ENCODE measurements around the gene USP25. TPM values are rescaled to one million over a fixed set of nuclear protein-coding genes. Genes with fewer than 3 reads are reported as not detected.
"Not testable (repeated sequence)": the region's sequence is repeated elsewhere in the genome, so short reads cannot be mapped to it uniquely, and the experiment has no call there.

The USP25 gene
- total and polyA plus RNA-seq, 2 experiments from 2014 or later, result 23.5 to 39.0 TPM

DNA sequence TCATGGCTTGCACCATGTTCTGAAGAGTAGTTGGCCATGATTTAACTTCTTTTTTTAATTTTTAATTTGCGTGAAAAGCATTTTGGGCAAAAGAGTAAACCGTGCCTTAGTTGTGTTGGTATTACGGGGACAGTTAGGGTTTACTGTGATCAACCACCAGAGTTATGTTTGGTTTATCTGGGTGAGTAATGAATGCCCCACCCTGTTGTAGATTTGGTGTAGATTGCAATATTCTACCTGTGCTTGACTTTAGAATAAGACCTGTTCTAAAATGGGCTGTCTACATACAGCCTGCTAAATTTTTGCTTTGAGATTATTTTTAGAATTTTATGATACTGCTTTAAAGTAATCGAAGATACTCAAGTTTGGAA lies 1.4 kb downstream of the USP25 start:
- peak overlapping the region; percentile 97 for H3K27ac ChIP-seq
- DNase-seq (ENCODE audit: low read depth in 1 of 2, low spot score in 1 of 2), result no peak
- H3K36me3 ChIP-seq, result no peaks in the 10 kb centered on the region
- TF ChIP-seq, protein P1, sequence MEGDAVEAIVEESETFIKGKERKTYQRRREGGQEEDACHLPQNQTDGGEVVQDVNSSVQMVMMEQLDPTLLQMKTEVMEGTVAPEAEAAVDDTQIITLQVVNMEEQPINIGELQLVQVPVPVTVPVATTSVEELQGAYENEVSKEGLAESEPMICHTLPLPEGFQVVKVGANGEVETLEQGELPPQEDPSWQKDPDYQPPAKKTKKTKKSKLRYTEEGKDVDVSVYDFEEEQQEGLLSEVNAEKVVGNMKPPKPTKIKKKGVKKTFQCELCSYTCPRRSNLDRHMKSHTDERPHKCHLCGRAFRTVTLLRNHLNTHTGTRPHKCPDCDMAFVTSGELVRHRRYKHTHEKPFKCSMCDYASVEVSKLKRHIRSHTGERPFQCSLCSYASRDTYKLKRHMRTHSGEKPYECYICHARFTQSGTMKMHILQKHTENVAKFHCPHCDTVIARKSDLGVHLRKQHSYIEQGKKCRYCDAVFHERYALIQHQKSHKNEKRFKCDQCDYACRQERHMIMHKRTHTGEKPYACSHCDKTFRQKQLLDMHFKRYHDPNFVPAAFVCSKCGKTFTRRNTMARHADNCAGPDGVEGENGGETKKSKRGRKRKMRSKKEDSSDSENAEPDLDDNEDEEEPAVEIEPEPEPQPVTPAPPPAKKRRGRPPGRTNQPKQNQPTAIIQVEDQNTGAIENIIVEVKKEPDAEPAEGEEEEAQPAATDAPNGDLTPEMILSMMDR (IDR thresholded peaks at IDR 0.05; ENCODE audit: low read depth, low read length), result no peak
- peak overlapping the region; percentile 97 for H3K4me3 ChIP-seq
- H3K27me3 ChIP-seq, result no peaks in the 10 kb centered on the region
- H3K4me1 ChIP-seq (ENCODE audit: low read depth), result peaks cover 5% of the 10 kb centered on the region
- no peaks in the 10 kb centered on the region for H3K9me3 ChIP-seq (ENCODE audit: low read depth)

DNA sequence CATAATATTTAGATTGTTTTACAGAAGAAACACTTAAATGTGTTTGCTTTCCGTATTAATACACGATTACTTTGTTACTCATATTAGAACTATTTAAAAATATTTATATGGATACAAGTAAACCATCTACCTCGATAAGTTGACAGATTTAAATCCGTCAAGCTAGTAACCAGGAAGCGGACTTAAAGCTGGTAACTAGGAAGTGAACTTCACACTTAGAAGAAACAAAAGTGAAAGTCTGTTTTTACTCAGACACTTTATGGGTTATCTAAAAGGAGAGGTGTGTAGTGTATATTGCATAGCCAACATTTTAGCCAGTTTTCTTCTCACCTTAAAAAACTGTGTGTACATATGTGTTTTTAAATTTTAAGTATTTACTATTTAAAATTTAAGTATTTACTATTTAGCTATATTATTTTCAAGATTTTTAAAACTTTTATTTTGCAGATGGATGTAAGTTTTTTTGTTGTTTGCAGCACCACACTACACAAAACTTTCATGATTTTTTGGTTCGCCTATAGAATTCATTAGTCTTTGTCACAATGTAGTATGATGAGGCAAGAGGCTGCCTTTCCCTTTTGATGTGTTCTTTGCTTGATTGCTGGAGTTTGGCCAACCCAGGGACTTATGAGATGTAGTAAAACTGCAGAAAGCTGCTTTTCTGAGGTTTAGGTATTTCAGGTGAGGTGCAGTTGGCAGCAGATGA lies 2.7 kb downstream of the USP25 start:
- H3K4me3 ChIP-seq, result peak overlapping the region; percentile 97
- DNase-seq (ENCODE audit: low read depth in 1 of 2, low spot score in 1 of 2), result peak in 1 of 2 donors; percentile 55
- H3K27ac ChIP-seq, result peak overlapping the region; percentile 97
- no peaks in the 10 kb centered on the region for H3K9me3 ChIP-seq (ENCODE audit: low read depth)
- H3K4me1 ChIP-seq (ENCODE audit: low read depth), result peaks cover 5% of the 10 kb centered on the region
- peaks cover 2% of the 10 kb centered on the region for H3K36me3 ChIP-seq
- TF ChIP-seq, protein P1 (IDR thresholded peaks at IDR 0.05; ENCODE audit: low read depth, low read length), result no peak
- H3K27me3 ChIP-seq, result no peaks in the 10 kb centered on the region

DNA sequence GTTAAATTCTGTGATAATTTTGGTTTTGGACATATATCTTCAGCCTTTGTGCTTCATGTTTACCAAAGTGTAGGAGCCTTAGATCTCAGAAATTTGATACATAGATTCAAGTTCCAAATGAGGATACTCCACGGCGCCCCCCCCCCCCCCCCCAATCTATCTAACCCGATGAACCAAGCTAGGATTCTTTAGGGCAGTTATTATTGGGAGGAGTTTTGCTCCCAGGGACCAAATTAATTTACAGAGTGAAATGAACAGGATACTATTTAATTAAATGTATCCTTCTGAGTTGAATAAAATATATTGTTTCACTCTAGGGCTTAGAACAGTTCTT lies 3.2 kb downstream of the USP25 start:
- Histone ChIP-seq H3K4me1 (ENCODE audit: low read depth) (peaks cover 5% of the 10 kb centered on the region), H3K27me3 (no peaks in the 10 kb centered on the region), H3K27ac (no peak overlapping the region), H3K9me3 (ENCODE audit: low read depth) (no peaks in the 10 kb centered on the region), H3K4me3 (peak overlapping the region; percentile 97), H3K36me3 (peaks cover 3% of the 10 kb centered on the region)
- TF ChIP-seq, protein P1 (IDR thresholded peaks at IDR 0.05; ENCODE audit: low read depth, low read length), result no peak
- DNase-seq (ENCODE audit: low read depth in 1 of 2, low spot score in 1 of 2), result no peak

DNA sequence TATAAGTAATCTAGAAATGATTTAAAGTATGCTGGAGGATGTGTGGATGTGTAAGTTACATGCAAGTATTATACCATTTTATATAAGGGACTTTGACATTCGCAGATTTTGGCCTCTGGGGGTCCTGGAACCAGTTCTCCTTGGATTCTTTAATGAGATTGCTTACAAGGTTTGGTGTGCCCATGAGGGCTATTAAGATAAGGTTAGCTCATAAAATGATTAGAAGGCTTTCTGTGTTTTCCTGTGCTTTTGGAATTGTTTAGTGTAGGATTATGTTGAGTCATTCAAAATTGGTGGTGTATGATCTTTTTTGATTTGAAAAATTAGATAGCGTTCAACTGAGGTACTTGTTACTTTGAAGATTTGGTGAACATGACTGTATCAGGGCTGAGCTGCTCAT lies 5.6 kb downstream of the USP25 start:
- Histone ChIP-seq H3K27me3 (no peaks in the 10 kb centered on the region), H3K4me1 (ENCODE audit: low read depth) (peaks cover 21% of the 10 kb centered on the region), H3K9me3 (ENCODE audit: low read depth) (no peaks in the 10 kb centered on the region), H3K36me3 (peaks cover 3% of the 10 kb centered on the region), H3K4me3 (no peak overlapping the region), H3K27ac (no peak overlapping the region)
- no peak for DNase-seq (ENCODE audit: low read depth in 1 of 2, low spot score in 1 of 2)
- TF ChIP-seq, protein P1 (IDR thresholded peaks at IDR 0.05; ENCODE audit: low read depth, low read length), result no peak

DNA sequence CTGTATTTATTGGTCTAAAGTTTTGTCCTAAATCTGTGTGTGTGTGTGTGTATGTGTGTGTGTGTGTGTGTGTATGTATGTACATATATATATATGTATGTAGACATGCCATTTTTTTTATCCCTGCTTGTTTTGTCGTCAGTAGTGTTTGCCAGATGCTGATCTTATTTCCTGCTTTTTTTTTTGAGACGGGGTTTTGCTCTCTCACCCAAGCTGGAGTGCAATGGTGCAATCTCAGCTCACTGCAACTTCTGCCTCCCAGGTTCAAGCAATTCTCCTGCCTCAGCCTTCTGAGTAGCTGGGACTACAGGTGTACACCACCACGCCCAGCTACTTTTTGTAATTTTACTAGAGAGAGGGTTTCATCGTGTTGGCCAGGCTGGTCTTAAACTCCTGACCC lies 6.1 kb downstream of the USP25 start:
- H3K27me3 ChIP-seq; H3K4me3 ChIP-seq; H3K36me3 ChIP-seq; H3K27ac ChIP-seq; H3K9me3 ChIP-seq (ENCODE audit: low read depth): not testable (repeated sequence)
- H3K4me1 ChIP-seq (ENCODE audit: low read depth), result peaks cover 21% of the 10 kb centered on the region
- DNase-seq (ENCODE audit: low read depth in 1 of 2, low spot score in 1 of 2), result peak in 1 of 2 donors; percentile 57

DNA sequence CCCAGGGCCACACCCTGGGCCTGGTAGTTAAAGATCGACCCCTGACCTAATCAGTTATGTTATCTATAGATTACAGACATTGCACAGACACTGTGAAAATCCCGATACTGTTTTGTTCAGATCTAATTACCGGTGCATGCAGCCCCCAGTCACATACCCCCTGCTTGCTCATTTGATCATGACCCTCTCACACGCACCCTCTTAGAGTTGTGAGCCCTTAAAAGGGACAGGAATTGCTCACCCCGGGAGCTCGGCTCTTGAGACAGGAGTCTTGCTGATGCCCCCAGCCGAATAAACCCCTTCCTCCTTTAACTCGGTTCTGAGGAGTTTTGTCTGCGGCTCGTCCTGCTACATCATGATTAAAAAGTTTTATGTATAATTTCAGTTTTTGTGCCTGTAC lies 9.0 kb downstream of the USP25 start:
- not testable (repeated sequence) for H3K27me3 ChIP-seq; H3K27ac ChIP-seq; H3K36me3 ChIP-seq; H3K9me3 ChIP-seq (ENCODE audit: low read depth); H3K4me3 ChIP-seq
- H3K4me1 ChIP-seq (ENCODE audit: low read depth), result peaks cover 25% of the 10 kb centered on the region
- DNase-seq (ENCODE audit: low read depth in 1 of 2, low spot score in 1 of 2), result peak in 1 of 2 donors; percentile 20
